ENCODE results near the gene NTN1. TPM values are rescaled to one million over a fixed set of nuclear protein-coding genes. Genes with fewer than 3 reads are reported as not detected.

Gene NTN1
- total RNA-seq, 5 donors from 2014 or later (not counting 1 experiment from before 2014, with no cell fraction given), result 0.07 to 0.15 (median 0.12) TPM; not detected in 1

GRCh38 chr17:9215465-9215864 lies 194.2 kb downstream of the NTN1 start:
- H3K9me3 Mint-ChIP-seq, result peaks cover 0 to 21% (median 16%) of the 10 kb centered on the region in 3 donors
- Histone ChIP-seq H3K4me1 (ENCODE audit: control insufficient read depth in 1 of 2, extremely low read depth in 1 of 2, insufficient read depth in 2 of 2, low read length in 2 of 2) (no peaks in the 10 kb centered on the region), H3K27ac (ENCODE audit: low read length) (no peak overlapping the region), H3K27me3 (replicated peaks in 1 of 2; ENCODE audit: control insufficient read depth in 2 of 2, extremely low read depth in 1 of 2, insufficient read depth in 2 of 2, low read length in 1 of 2) (peaks cover 0 to 15% of the 10 kb centered on the region in 2 experiments), H3K9me3 (peaks cover 2% of the 10 kb centered on the region), H3K4me3 (ENCODE audit: control insufficient read depth in 1 of 2, extremely low read depth in 1 of 2, low read length in 1 of 2) (no peak overlapping the region), H3K36me3 (ENCODE audit: control insufficient read depth in 2 of 2, extremely low read depth in 1 of 2, insufficient read depth in 1 of 2, low read length in 1 of 2) (no peaks in the 10 kb centered on the region)
- H3K36me3 Mint-ChIP-seq, result peaks cover 3% of the 10 kb centered on the region
- ATAC-seq (replicated peaks in 1 of 4) (no peak), DNase-seq (no peak)
- no peak overlapping the region for H3K27ac Mint-ChIP-seq
- ChIA-PET CTCF (interaction anchor here in 1 of 2 donors (0.5 kb wide), 1 partner anchor 273 kb away, joined by 4 read pairs; no protein-coding TSS in a partner anchor), POLR2A (no interaction called here)
- H3K4me3 Mint-ChIP-seq, result no peak overlapping the region
- H3K27me3 Mint-ChIP-seq, result no peaks in the 10 kb centered on the region
- H3K4me1 Mint-ChIP-seq, result no peaks in the 10 kb centered on the region

GRCh38 chr17:9217151-9218056 lies 196.1 kb downstream of the NTN1 start:
- no peak overlapping the region for H3K4me3 ChIP-seq (ENCODE audit: control insufficient read depth in 1 of 2, extremely low read depth in 1 of 2, low read length in 1 of 2)
- H3K36me3 ChIP-seq (ENCODE audit: control insufficient read depth in 2 of 2, extremely low read depth in 1 of 2, insufficient read depth in 1 of 2, low read length in 1 of 2), result no peaks in the 10 kb centered on the region
- Mint-ChIP-seq H3K27me3 (no peaks in the 10 kb centered on the region), H3K27ac (no peak overlapping the region), H3K9me3 (peaks cover 0 to 21% (median 16%) of the 10 kb centered on the region in 3 donors), H3K36me3 (peaks cover 3% of the 10 kb centered on the region), H3K4me1 (no peaks in the 10 kb centered on the region), H3K4me3 (no peak overlapping the region)
- ChIA-PET POLR2A (interaction anchor here in 1 of 2 donors (0.6 kb wide), 1 partner anchor 1273 kb away, joined by 3 read pairs; no protein-coding TSS in a partner anchor), CTCF (no interaction called here)
- WGBS (ENCODE audit: insufficient coverage), result 83% methylated on average over 1 of the region's 5 CpGs
- DNase-seq (no peak), ATAC-seq (replicated peaks in 1 of 4) (no peak)
- H3K4me1 ChIP-seq (ENCODE audit: control insufficient read depth in 1 of 2, extremely low read depth in 1 of 2, insufficient read depth in 2 of 2, low read length in 2 of 2), result no peaks in the 10 kb centered on the region
- H3K27ac ChIP-seq (ENCODE audit: low read length), result no peak overlapping the region
- peaks cover 2% of the 10 kb centered on the region for H3K9me3 ChIP-seq
- peaks cover 0 to 18% of the 10 kb centered on the region in 2 experiments for H3K27me3 ChIP-seq (replicated peaks in 1 of 2; ENCODE audit: control insufficient read depth in 2 of 2, extremely low read depth in 1 of 2, insufficient read depth in 2 of 2, low read length in 1 of 2)

GRCh38 chr17:9218064-9218635 lies 196.8 kb downstream of the NTN1 start:
- Mint-ChIP-seq H3K27ac (no peak overlapping the region), H3K27me3 (no peaks in the 10 kb centered on the region), H3K36me3 (peaks cover 3% of the 10 kb centered on the region), H3K4me3 (no peak overlapping the region), H3K9me3 (peaks cover 0 to 21% (median 16%) of the 10 kb centered on the region in 3 donors), H3K4me1 (no peaks in the 10 kb centered on the region)
- Histone ChIP-seq H3K27me3 (replicated peaks in 1 of 2; ENCODE audit: control insufficient read depth in 2 of 2, extremely low read depth in 1 of 2, insufficient read depth in 2 of 2, low read length in 1 of 2) (peaks cover 0 to 18% of the 10 kb centered on the region in 2 experiments), H3K4me1 (ENCODE audit: control insufficient read depth in 1 of 2, extremely low read depth in 1 of 2, insufficient read depth in 2 of 2, low read length in 2 of 2) (no peaks in the 10 kb centered on the region), H3K9me3 (peaks cover 2% of the 10 kb centered on the region), H3K36me3 (ENCODE audit: control insufficient read depth in 2 of 2, extremely low read depth in 1 of 2, insufficient read depth in 1 of 2, low read length in 1 of 2) (no peaks in the 10 kb centered on the region), H3K27ac (ENCODE audit: low read length) (no peak overlapping the region), H3K4me3 (ENCODE audit: control insufficient read depth in 1 of 2, extremely low read depth in 1 of 2, low read length in 1 of 2) (no peak overlapping the region)
- WGBS (ENCODE audit: insufficient coverage), result 90% methylated on average over 8 of the region's 8 CpGs
- ATAC-seq (replicated peaks in 1 of 4) (no peak), DNase-seq (no peak)
- CTCF ChIA-PET, result no interaction called here
- POLR2A ChIA-PET, result no interaction called here

- Mint-ChIP-seq H3K27me3 (no peaks in the 10 kb centered on the region), H3K9me3 (peaks cover 0 to 21% (median 16%) of the 10 kb centered on the region in 3 donors), H3K4me3 (no peak overlapping the region), H3K27ac (no peak overlapping the region), H3K4me1 (no peaks in the 10 kb centered on the region), H3K36me3 (peaks cover 3% of the 10 kb centered on the region)
- Histone ChIP-seq H3K36me3 (ENCODE audit: control insufficient read depth in 2 of 2, extremely low read depth in 1 of 2, insufficient read depth in 1 of 2, low read length in 1 of 2) (no peaks in the 10 kb centered on the region), H3K4me3 (ENCODE audit: control insufficient read depth in 1 of 2, extremely low read depth in 1 of 2, low read length in 1 of 2) (no peak overlapping the region), H3K27ac (ENCODE audit: low read length) (no peak overlapping the region), H3K4me1 (ENCODE audit: control insufficient read depth in 1 of 2, extremely low read depth in 1 of 2, insufficient read depth in 2 of 2, low read length in 2 of 2) (no peaks in the 10 kb centered on the region), H3K27me3 (replicated peaks in 1 of 2; ENCODE audit: control insufficient read depth in 2 of 2, extremely low read depth in 1 of 2, insufficient read depth in 2 of 2, low read length in 1 of 2) (peaks cover 0 to 18% of the 10 kb centered on the region in 2 experiments), H3K9me3 (peaks cover 2% of the 10 kb centered on the region)
- no peak for ATAC-seq (replicated peaks in 1 of 4)
- ChIA-PET POLR2A (no interaction called here), CTCF (no interaction called here)
- DNase-seq, result no peak
- WGBS (ENCODE audit: insufficient coverage), result 91% methylated on average over 14 of the region's 15 CpGs
Observed at GRCh38 chr17:9218911-9219310, 197.6 kb downstream of the NTN1 start.

- POLR2A ChIA-PET, result no interaction called here
- Histone ChIP-seq H3K9me3 (peaks cover 2% of the 10 kb centered on the region), H3K4me1 (ENCODE audit: control insufficient read depth in 1 of 2, extremely low read depth in 1 of 2, insufficient read depth in 2 of 2, low read length in 2 of 2) (no peaks in the 10 kb centered on the region), H3K27me3 (replicated peaks in 1 of 2; ENCODE audit: control insufficient read depth in 2 of 2, extremely low read depth in 1 of 2, insufficient read depth in 2 of 2, low read length in 1 of 2) (peaks cover 0 to 18% of the 10 kb centered on the region in 2 experiments), H3K36me3 (ENCODE audit: control insufficient read depth in 2 of 2, extremely low read depth in 1 of 2, insufficient read depth in 1 of 2, low read length in 1 of 2) (no peaks in the 10 kb centered on the region), H3K27ac (ENCODE audit: low read length) (no peak overlapping the region), H3K4me3 (ENCODE audit: control insufficient read depth in 1 of 2, extremely low read depth in 1 of 2, low read length in 1 of 2) (no peak overlapping the region)
- Mint-ChIP-seq H3K36me3 (peaks cover 3% of the 10 kb centered on the region), H3K9me3 (peaks cover 0 to 21% (median 16%) of the 10 kb centered on the region in 3 donors), H3K27me3 (no peaks in the 10 kb centered on the region), H3K27ac (no peak overlapping the region), H3K4me1 (no peaks in the 10 kb centered on the region), H3K4me3 (no peak overlapping the region)
- DNase-seq (no peak), ATAC-seq (replicated peaks in 1 of 4) (no peak)
- CTCF ChIA-PET, result no interaction called here
- 94% methylated on average over 9 of the region's 13 CpGs for WGBS (ENCODE audit: insufficient coverage)
Observed at GRCh38 chr17:9219631-9220397, 198.5 kb downstream of the NTN1 start.

DNA sequence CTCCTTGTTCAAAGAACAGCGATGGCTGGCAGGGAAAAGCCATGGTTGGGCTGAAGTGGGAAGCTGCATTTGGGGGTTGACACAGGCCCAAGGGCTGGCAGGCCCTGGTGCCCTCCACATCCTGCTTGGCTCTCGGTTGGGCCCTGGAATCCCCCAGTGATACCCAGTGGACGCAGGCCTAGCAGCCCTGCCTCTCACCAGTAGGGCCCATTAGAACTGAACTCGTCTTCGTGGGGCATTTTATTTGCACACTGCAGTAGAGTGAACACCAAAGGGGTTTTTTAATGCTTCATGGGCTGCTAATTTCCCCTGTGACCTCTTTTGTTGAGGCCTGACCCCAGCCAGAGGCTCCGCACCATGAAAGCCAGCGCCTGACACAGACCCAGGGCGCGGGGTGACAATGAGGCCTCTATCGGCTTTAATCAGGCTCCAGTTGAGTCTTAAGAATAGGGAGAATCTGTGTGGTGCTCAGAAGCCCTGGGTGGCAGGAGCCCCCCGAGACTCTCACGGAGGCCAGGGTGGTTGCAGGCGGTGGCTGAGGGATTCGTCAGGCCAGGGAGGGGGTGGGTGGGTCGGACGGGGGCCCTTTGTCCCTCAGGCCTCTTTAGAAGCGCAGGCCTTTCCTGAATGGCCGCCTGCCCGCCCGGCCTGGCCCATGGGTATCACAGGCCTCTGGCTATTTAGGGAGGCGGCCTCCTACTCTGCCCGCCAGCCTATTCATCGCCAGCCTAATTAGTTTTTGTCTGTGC lies 199.3 kb downstream of the NTN1 start:
- Histone ChIP-seq H3K36me3 (ENCODE audit: control insufficient read depth in 2 of 2, extremely low read depth in 1 of 2, insufficient read depth in 1 of 2, low read length in 1 of 2) (no peaks in the 10 kb centered on the region), H3K27me3 (replicated peaks in 1 of 2; ENCODE audit: control insufficient read depth in 2 of 2, extremely low read depth in 1 of 2, insufficient read depth in 2 of 2, low read length in 1 of 2) (peaks cover 0 to 21% of the 10 kb centered on the region in 2 experiments), H3K27ac (ENCODE audit: low read length) (no peak overlapping the region), H3K4me3 (ENCODE audit: control insufficient read depth in 1 of 2, extremely low read depth in 1 of 2, low read length in 1 of 2) (no peak overlapping the region), H3K9me3 (no peaks in the 10 kb centered on the region), H3K4me1 (ENCODE audit: control insufficient read depth in 1 of 2, extremely low read depth in 1 of 2, insufficient read depth in 2 of 2, low read length in 2 of 2) (no peaks in the 10 kb centered on the region)
- DNase-seq (no peak), ATAC-seq (replicated peaks in 1 of 4) (no peak)
- ChIA-PET POLR2A (no interaction called here), CTCF (no interaction called here)
- Mint-ChIP-seq H3K27me3 (no peaks in the 10 kb centered on the region), H3K27ac (no peak overlapping the region), H3K4me3 (no peak overlapping the region), H3K36me3 (peaks cover 3% of the 10 kb centered on the region), H3K9me3 (peaks cover 0 to 15% (median 11%) of the 10 kb centered on the region in 3 donors), H3K4me1 (no peaks in the 10 kb centered on the region)
- WGBS (ENCODE audit: insufficient coverage), result 84% methylated on average over 14 of the region's 23 CpGs

Measured in T-cell (primary cell).